ENCODE results near the gene MGAM2. TPM values are rescaled to one million over a fixed set of nuclear protein-coding genes. Genes with fewer than 3 reads are reported as not detected.

MGAM2 gene
- total and polyA plus RNA-seq, 2 experiments from 2014 or later = 0.07 TPM; not detected in 1

DNA sequence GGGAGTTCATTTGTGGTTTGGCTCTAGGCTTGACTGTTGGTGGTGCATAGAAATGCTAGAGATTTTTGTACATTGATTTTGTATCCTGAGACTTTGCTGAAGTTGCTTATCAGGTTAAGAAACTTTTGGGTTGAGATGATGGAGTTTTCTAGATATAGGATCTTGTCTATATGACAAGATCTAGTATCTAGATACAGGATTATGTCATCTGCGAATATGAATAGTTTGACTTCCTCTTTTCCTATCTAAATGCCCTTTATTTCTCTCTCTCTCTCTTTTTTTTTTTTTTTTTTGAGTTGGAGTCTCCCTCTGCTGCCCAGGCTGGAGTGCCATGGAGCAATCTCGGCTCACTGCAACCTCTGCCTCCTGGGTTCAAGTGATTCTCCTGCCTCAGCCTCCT lies 62.9 kb downstream of the MGAM2 start (continued):
- TF ChIP-seq, protein P1, sequence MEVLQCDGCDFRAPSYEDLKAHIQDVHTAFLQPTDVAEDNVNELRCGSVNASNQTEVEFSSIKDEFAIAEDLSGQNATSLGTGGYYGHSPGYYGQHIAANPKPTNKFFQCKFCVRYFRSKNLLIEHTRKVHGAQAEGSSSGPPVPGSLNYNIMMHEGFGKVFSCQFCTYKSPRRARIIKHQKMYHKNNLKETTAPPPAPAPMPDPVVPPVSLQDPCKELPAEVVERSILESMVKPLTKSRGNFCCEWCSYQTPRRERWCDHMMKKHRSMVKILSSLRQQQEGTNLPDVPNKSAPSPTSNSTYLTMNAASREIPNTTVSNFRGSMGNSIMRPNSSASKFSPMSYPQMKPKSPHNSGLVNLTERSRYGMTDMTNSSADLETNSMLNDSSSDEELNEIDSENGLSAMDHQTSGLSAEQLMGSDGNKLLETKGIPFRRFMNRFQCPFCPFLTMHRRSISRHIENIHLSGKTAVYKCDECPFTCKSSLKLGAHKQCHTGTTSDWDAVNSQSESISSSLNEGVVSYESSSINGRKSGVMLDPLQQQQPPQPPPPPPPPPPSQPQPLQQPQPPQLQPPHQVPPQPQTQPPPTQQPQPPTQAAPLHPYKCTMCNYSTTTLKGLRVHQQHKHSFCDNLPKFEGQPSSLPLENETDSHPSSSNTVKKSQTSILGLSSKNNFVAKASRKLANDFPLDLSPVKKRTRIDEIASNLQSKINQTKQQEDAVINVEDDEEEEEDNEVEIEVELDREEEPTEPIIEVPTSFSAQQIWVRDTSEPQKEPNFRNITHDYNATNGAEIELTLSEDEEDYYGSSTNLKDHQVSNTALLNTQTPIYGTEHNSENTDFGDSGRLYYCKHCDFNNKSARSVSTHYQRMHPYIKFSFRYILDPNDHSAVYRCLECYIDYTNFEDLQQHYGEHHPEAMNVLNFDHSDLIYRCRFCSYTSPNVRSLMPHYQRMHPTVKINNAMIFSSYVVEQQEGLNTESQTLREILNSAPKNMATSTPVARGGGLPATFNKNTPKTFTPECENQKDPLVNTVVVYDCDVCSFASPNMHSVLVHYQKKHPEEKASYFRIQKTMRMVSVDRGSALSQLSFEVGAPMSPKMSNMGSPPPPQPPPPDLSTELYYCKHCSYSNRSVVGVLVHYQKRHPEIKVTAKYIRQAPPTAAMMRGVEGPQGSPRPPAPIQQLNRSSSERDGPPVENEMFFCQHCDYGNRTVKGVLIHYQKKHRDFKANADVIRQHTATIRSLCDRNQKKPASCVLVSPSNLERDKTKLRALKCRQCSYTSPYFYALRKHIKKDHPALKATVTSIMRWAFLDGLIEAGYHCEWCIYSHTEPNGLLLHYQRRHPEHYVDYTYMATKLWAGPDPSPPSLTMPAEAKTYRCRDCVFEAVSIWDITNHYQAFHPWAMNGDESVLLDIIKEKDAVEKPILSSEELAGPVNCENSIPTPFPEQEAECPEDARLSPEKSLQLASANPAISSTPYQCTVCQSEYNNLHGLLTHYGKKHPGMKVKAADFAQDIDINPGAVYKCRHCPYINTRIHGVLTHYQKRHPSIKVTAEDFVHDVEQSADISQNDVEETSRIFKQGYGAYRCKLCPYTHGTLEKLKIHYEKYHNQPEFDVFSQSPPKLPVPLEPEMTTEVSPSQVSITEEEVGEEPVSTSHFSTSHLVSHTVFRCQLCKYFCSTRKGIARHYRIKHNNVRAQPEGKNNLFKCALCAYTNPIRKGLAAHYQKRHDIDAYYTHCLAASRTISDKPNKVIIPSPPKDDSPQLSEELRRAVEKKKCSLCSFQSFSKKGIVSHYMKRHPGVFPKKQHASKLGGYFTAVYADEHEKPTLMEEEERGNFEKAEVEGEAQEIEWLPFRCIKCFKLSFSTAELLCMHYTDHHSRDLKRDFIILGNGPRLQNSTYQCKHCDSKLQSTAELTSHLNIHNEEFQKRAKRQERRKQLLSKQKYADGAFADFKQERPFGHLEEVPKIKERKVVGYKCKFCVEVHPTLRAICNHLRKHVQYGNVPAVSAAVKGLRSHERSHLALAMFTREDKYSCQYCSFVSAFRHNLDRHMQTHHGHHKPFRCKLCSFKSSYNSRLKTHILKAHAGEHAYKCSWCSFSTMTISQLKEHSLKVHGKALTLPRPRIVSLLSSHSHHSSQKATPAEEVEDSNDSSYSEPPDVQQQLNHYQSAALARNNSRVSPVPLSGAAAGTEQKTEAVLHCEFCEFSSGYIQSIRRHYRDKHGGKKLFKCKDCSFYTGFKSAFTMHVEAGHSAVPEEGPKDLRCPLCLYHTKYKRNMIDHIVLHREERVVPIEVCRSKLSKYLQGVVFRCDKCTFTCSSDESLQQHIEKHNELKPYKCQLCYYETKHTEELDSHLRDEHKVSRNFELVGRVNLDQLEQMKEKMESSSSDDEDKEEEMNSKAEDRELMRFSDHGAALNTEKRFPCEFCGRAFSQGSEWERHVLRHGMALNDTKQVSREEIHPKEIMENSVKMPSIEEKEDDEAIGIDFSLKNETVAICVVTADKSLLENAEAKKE (CRISPR knock-in tag; IDR thresholded peaks at IDR 0.05) = no peak
- TF ChIP-seq POLR2AphosphoS5 (IDR thresholded peaks at IDR 0.05; ENCODE audit: low read depth) = no peak
- TF ChIP-seq EZH2 (IDR thresholded peaks at IDR 0.05; ENCODE audit: low read depth, unreplicated experiment) = no peak
- no peak for TF ChIP-seq CREB1 (CRISPR knock-in tag; IDR thresholded peaks at IDR 0.05; ENCODE audit: low read depth)
- TF ChIP-seq ZNF114 (CRISPR knock-in tag; IDR thresholded peaks at IDR 0.05) = no peak
- TF ChIP-seq, protein P2, sequence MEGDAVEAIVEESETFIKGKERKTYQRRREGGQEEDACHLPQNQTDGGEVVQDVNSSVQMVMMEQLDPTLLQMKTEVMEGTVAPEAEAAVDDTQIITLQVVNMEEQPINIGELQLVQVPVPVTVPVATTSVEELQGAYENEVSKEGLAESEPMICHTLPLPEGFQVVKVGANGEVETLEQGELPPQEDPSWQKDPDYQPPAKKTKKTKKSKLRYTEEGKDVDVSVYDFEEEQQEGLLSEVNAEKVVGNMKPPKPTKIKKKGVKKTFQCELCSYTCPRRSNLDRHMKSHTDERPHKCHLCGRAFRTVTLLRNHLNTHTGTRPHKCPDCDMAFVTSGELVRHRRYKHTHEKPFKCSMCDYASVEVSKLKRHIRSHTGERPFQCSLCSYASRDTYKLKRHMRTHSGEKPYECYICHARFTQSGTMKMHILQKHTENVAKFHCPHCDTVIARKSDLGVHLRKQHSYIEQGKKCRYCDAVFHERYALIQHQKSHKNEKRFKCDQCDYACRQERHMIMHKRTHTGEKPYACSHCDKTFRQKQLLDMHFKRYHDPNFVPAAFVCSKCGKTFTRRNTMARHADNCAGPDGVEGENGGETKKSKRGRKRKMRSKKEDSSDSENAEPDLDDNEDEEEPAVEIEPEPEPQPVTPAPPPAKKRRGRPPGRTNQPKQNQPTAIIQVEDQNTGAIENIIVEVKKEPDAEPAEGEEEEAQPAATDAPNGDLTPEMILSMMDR (conservative IDR thresholded peaks at IDR 0.05; ENCODE audit: low read depth in 2 of 2) = no peak
- no peak for TF ChIP-seq NANOG (IDR thresholded peaks at IDR 0.05; ENCODE audit: borderline replicate concordance)
- TF ChIP-seq ETS1 (IDR thresholded peaks at IDR 0.05) = no peak
- TF ChIP-seq ZNF331 (CRISPR knock-in tag; IDR thresholded peaks at IDR 0.05; ENCODE audit: low read depth) = no peak
- no peak for TF ChIP-seq STAT1 (IDR thresholded peaks at IDR 0.05; ENCODE audit: unreplicated experiment)
